ENCODE results near the gene FOXA2.

- no peak for TF ChIP-seq ZNF384 (IDR thresholded peaks at IDR 0.05)
- TF ChIP-seq SP1 (IDR thresholded peaks at IDR 0.05), result no peak
- no peak for TF ChIP-seq FOXM1 (IDR thresholded peaks at IDR 0.05; ENCODE audit: borderline replicate concordance)
- TF ChIP-seq BHLHE40 (IDR thresholded peaks at IDR 0.05; ENCODE audit: borderline replicate concordance), result no peak
- TF ChIP-seq NFRKB (IDR thresholded peaks at IDR 0.05), result no peak
- no peak for TF ChIP-seq FOXA1 (IDR thresholded peaks at IDR 0.05)
- no peak for TF ChIP-seq TARDBP (IDR thresholded peaks at IDR 0.05)
- TF ChIP-seq PKNOX1 (IDR thresholded peaks at IDR 0.05), result no peak
- TF ChIP-seq ELF4 (IDR thresholded peaks at IDR 0.05), result no peak
- TF ChIP-seq SUZ12 (IDR thresholded peaks at IDR 0.05), result no peak
- TF ChIP-seq CTBP1 (IDR thresholded peaks at IDR 0.05; ENCODE audit: borderline replicate concordance), result no peak
- no peak for TF ChIP-seq L3MBTL2 (conservative IDR thresholded peaks at IDR 0.05)
- TF ChIP-seq HDGF (IDR thresholded peaks at IDR 0.05; ENCODE audit: borderline replicate concordance), result no peak
- no peak for TF ChIP-seq LEF1 (IDR thresholded peaks at IDR 0.05; ENCODE audit: borderline replicate concordance)
These were observed 8.1 kb downstream of the FOXA2 start for GRCh38 chr20:22576273-22576672.

All from HEK293T (cell line).